HK-2 (cell line): ENCODE data around the gene OR4D5.

Experiments used
- DNase-seq: peaks from one replicate; pipeline ENCODE4 v3.0.0-alpha.2; 2018; ENCODE audit not compliant: unreplicated experiment

Gene OR4D5

DNA sequence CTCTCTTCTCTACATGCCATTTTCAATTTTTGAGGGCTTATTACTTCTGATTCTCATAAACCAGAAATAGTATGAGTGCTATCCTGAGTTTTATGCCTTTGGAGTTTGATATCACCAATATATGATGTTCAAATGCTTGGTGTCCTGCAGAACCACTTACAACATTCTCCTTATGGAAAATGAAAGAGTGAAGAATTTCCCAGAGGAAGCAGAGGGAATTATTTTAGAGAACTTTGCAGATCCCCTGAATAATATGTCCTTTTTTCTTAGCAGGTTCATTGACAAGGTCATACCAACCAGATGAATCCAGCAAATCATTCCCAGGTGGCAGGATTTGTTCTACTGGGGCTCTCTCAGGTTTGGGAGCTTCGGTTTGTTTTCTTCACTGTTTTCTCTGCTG is at the start of gene OR4D5:
Gene OR4D5, plus strand, starts transcription at position 301 of the 400 bp plus-strand sequence. Its CDS starts 0 bp downstream, at position 301.
- DNase-seq = no peak

GRCh38 chr11:123892031-123892430 is 47.4 kb upstream of the OR4D5 start:
- DNase-seq = no peak

GRCh38 chr11:123899792-123900191 is 39.6 kb upstream of the OR4D5 start:
- DNase-seq = no peak

DNA sequence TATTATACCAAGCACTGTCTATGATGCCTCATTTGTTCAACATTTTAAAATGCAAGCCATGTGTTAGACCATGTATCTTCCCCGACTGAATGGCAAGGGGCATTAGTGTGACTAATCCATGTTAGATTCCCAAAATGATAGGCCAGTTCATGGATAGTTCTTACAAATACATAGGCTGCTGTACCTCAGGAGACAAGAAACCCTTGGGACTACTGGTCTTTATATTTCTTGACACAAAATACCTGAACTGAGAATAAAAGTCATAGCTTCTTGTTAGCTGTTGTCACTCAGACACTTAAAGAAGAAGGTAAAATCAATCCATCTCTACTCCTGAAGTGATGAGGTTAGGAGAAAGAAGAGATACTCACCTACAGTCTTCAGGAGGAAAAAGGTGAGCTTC is 37.5 kb upstream of the OR4D5 start, which contains the start of gene OR8D4:
Gene OR8D4, plus strand, starts transcription at position 301 of the 400 bp plus-strand sequence. CDS start 4,265 bp downstream, outside the sequence.
- no peak for DNase-seq

- no peak for DNase-seq
These were observed 35.5 kb upstream of the OR4D5 start for GRCh38 chr11:123903932-123904331.

- DNase-seq = no peak
These were observed 34.5 kb upstream of the OR4D5 start for GRCh38 chr11:123904932-123905331.

DNA sequence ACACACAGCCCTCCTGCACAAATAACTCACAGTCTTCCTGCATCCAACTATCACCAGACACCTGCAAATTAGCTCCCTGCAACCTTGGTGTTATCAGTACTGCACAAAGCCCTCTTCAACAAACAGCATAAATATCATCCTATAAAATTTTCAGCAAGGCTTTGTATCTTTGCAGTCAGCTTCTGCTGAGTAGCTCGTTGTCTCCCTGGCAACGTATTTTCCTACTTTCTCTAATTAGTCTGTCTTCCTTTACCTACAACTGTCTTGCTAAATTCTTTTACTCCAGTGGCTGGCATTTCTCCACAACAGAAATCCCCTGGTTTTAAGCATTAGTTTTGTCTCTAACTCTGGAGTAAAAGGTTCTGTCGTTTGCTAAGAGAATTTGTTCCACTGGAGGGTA is 33.6 kb upstream of the OR4D5 start:
- DNase-seq = no peak

GRCh38 chr11:123920943-123921342 is 18.5 kb upstream of the OR4D5 start:
- no peak for DNase-seq

- no peak for DNase-seq
These were observed 15.4 kb upstream of the OR4D5 start for GRCh38 chr11:123924027-123924426.

GRCh38 chr11:123942413-123942812 is 3.0 kb downstream of the OR4D5 start:
- DNase-seq = no peak

DNA sequence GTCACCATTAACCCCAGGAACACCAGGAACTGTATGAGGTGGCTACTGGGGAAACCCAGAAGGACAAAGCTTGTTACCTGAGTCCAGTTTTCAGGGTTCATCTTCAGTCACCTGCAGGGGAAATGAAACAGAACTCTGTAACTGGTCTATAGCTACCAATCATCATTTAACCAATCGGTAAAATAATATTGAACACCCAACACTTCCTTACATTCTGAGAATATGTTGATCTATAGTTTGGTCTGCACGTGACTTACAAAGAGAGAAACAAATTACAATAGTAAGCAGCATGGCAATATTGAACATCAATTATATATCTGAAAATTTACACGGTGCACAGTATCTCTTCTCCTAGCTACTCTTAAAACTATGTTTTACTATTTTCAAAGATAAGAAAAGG is 4.3 kb downstream of the OR4D5 start, which contains the start of gene OR6T1:
Gene OR6T1, minus strand, starts transcription at position 101 of the 400 bp plus-strand sequence. Its CDS starts 0 bp downstream, at position 101.
- DNase-seq = no peak

GRCh38 chr11:123945132-123945531 is 5.7 kb downstream of the OR4D5 start:
- DNase-seq = no peak

- no peak for DNase-seq
These were observed 17.3 kb downstream of the OR4D5 start for GRCh38 chr11:123956752-123957151.

DNA sequence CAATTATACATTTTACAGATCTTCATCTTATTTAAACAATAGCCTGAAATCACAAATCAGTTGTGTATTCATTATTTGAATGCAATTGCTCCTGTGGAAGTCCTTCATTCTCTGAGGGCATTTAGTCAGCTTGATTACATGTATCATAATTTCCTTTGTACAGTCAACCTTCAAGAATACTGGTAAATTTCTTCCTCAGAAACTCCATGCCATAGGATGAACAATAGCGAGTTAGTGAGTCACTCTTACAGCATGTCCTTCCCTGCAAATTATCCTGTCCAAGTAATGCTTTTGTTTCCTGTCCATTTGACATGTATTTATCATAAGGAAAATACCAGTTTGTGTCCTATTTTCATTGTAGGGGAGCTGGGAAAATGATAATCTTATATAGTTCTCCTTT is 34.4 kb downstream of the OR4D5 start:
- no peak for DNase-seq

DNA sequence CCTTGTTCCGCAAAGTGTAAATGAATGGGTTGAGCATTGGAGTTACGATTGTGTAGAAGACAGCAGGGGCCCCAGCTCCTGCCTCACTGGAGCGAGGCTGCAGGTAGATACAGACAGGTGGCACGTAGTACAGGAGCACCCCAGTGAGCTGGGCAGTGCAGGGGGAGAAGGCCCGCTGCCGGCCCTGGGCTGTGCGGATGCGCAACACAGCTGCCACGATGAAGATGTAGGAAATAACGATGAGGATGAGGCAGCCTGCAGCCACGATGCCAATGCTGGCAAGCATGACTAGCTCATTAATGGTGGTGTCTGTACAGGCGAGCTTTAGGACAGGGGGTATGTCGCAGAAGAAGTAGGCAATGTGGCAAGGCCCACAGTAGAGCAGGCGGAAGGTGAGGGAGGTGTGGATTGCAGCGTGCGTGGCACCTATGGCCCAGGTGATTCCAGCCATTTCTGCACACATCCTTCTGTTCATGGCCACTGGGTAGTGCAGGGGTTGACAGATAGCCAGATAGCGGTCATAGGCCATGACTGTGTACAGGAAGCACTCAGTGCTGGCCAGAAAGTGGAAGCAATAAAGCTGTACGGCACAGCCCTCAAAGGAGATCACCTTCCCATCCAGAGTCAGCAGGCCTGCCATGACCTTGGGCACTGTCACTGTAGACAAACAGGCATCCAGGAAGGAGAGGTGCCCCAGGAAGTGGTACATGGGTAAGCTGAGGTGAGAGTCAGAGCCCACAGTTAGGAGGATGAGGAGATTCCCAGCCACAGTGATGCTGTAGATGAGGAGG is 37.5 kb downstream of the OR4D5 start:
- no peak for DNase-seq

DNA sequence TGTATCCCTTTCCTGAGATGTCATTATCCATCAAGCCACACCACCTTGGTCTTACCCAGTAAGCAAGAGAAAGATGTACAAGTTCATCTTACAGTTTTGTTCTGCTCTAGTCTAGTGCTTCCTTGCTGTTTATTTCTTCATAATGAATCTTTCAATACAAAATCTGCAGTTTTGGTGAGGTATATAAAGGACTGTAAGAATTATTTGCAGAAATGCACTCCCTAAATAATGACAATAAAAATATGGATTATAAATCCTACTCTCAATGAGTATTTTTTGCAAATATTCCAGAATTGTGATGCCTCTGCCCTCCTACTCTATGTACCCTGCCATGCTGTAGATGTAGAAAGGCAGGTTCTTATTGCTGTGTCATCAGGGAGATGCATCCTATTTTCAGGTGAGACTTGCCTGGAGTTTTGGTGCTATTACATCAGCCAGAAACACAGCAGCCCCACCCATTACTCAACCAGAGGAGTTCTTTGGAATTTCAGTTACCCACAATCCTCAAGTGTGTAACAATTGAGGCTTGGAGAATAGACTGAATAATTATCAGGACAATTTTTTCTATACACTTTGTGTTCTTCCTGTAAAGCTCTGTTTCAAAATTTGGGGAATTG is 38.4 kb downstream of the OR4D5 start, which contains the start of gene OR10S1:
Gene OR10S1, minus strand, starts transcription at position 51 of the 617 bp plus-strand sequence. CDS start 117 bp downstream, outside the sequence.
- no peak for DNase-seq

- DNase-seq = no peak
These were observed 39.9 kb downstream of the OR4D5 start for GRCh38 chr11:123979311-123979710.
